Type B pancreatic cell (in vitro differentiated cells): ENCODE measurements around the gene NAA15. TPM values are rescaled to one million over a fixed set of nuclear protein-coding genes. Genes with fewer than 3 reads are reported as not detected.
"Not testable (repeated sequence)": the region's sequence is repeated elsewhere in the genome, so short reads cannot be mapped to it uniquely, and the experiment has no call there.

Experiments
- DNase-seq: peaks from one replicate; pipeline ENCODE4 v3.0.0; 2021; ENCODE audit warnings: mixed read lengths; ENCODE audit not compliant: unreplicated experiment; ENCODE audit errors: extremely low spot score
- H3K27ac Mint-ChIP-seq: 2 replicates; pipeline ENCODE4 v1.8.0; 2021; ENCODE audit warnings: mild to moderate bottlenecking, mixed read lengths
- H3K27me3 Mint-ChIP-seq: 2 replicates; pipeline ENCODE4 v1.8.0; 2021; ENCODE audit warnings: mixed read lengths
- H3K36me3 Mint-ChIP-seq: 2 replicates; pipeline ENCODE4 v1.8.0; 2021; ENCODE audit warnings: mixed read lengths
- H3K4me1 Mint-ChIP-seq: one replicate; pipeline ENCODE4 v1.8.0; 2021; ENCODE audit warnings: mixed read lengths; ENCODE audit not compliant: unreplicated experiment
- H3K4me3 Mint-ChIP-seq: 2 replicates; pipeline ENCODE4 v1.8.0; 2021; ENCODE audit warnings: mild to moderate bottlenecking, mixed read lengths
- H3K9me3 Mint-ChIP-seq: 2 replicates; pipeline ENCODE4 v1.8.0; 2021; ENCODE audit warnings: mixed read lengths
- total RNA-seq: library from RNA; stranded (reverse); gene quantifications from 2 replicates; pipeline ENCODE4 v1.2.1, GENCODE V29; 2021; ENCODE audit warnings: low replicate concordance
- TF ChIP-seq, protein P1 (sequence below): fragments of 200-600 bp; sonication (generic); conservative IDR thresholded peaks from 2 replicates; pipeline ENCODE4 v1.5.0; 2021; ENCODE audit warnings: antibody characterized with exemption, mild to moderate bottlenecking

NAA15 gene
- total RNA-seq, 1 donor from 2014 or later, result 61.2 TPM

DNA sequence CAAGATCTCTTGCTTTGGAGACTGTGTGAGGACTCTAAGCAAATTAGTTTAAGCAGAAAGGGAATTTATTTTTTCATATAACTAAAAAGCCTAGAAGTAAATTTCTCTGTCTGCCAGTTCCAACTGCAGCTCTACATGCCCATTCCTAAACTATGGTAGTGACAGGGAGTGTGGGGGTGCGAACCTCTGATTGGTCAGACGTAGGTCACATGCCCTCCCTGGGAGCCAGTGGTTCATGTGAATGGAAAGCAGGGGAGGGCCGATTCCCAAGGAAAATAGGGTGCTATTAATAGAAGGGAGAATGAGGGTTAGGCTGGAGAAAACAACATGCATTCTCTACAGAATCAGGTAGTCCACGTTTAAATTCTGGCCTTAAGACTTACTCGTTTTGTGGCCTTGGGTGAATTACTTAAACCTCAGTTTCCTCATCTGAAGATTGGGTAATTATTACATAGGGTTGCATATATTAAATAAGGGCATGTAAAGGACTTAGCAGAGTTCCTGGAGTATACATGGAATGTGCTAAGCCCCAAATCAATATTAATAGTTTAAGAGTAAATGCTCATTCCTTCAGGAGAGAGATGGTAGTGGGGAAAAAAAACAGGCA is 159.8 kb downstream of the NAA15 start:
- DNase-seq, result no peak
- Mint-ChIP-seq H3K27ac (no peak overlapping the region), H3K9me3 (no peaks in the 10 kb centered on the region), H3K27me3 (no peaks in the 10 kb centered on the region), H3K4me1 (peaks cover 26% of the 10 kb centered on the region), H3K4me3 (no peak overlapping the region), H3K36me3 (peaks cover 9% of the 10 kb centered on the region)
- TF ChIP-seq, protein P1, sequence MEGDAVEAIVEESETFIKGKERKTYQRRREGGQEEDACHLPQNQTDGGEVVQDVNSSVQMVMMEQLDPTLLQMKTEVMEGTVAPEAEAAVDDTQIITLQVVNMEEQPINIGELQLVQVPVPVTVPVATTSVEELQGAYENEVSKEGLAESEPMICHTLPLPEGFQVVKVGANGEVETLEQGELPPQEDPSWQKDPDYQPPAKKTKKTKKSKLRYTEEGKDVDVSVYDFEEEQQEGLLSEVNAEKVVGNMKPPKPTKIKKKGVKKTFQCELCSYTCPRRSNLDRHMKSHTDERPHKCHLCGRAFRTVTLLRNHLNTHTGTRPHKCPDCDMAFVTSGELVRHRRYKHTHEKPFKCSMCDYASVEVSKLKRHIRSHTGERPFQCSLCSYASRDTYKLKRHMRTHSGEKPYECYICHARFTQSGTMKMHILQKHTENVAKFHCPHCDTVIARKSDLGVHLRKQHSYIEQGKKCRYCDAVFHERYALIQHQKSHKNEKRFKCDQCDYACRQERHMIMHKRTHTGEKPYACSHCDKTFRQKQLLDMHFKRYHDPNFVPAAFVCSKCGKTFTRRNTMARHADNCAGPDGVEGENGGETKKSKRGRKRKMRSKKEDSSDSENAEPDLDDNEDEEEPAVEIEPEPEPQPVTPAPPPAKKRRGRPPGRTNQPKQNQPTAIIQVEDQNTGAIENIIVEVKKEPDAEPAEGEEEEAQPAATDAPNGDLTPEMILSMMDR, result no peak

DNA sequence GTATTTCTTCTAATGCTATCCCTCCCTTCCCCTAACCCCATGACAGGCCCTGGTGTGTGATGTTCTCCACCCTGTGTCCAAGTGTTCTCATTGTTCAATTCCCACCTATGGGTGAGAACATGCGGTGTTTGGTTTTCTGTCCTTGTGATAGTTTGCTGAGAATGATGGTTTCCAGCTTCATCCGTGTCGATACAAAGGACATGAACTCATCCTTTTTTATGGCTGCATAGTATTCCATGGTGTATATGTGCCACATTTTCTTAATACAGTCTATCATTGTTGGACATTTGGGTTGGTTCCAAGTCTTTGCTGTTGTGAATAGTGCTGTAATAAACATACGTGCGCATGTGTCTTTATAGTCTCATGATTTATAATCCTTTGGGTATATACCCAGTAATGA is 163.2 kb downstream of the NAA15 start:
- H3K4me3 Mint-ChIP-seq, H3K4me1 Mint-ChIP-seq, DNase-seq, H3K27ac Mint-ChIP-seq, H3K9me3 Mint-ChIP-seq, H3K27me3 Mint-ChIP-seq: not testable (repeated sequence)
- H3K36me3 Mint-ChIP-seq, result peaks cover 14% of the 10 kb centered on the region

DNA sequence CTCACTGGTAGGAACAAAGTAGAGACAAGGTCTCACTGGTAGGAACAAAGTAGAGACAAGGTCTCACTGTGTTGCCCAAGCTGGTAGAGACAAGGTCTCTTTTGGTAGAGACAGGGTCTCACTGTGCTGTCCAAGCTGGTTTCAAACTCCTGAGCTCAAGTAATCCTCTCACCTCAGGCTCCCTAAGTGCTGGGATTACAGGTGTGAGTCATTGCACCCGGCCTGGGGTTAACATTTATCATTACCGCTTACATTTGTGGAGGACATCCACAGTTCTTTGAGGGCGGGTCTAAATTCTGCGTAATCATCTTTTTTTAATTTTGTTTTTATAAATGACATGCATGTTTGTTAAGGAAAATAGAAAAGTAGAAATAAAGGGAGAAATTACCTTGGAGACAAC is 164.6 kb downstream of the NAA15 start:
- peaks cover 14% of the 10 kb centered on the region for H3K36me3 Mint-ChIP-seq
- H3K9me3 Mint-ChIP-seq, result no peaks in the 10 kb centered on the region
- H3K27me3 Mint-ChIP-seq, result no peaks in the 10 kb centered on the region
- no peak overlapping the region for H3K4me3 Mint-ChIP-seq
- TF ChIP-seq, protein P1, result no peak
- no peak overlapping the region for H3K27ac Mint-ChIP-seq
- DNase-seq, result no peak
- no peaks in the 10 kb centered on the region for H3K4me1 Mint-ChIP-seq

DNA sequence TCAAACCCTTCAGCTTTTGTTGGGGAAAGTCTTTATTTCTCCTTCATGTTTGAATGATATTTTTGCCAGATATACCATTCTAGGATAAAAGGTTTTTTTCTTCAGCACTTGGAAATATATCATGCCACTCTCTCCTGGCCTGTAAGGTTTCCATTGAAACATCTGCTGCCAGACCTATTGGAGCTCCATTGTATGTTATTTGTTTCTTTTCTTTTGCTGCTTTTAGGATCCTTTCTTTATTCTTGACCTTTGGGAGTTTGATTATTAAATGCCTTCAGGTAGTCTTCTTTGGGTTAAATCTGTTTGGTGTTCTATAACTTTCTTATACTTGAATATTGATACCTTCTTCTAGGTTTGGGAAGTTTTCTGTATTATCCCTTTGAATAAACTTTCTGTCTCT is 167.5 kb downstream of the NAA15 start:
- H3K4me3 Mint-ChIP-seq, H3K27me3 Mint-ChIP-seq, H3K4me1 Mint-ChIP-seq, H3K27ac Mint-ChIP-seq, H3K9me3 Mint-ChIP-seq, DNase-seq: not testable (repeated sequence)
- peaks cover 33% of the 10 kb centered on the region for H3K36me3 Mint-ChIP-seq

DNA sequence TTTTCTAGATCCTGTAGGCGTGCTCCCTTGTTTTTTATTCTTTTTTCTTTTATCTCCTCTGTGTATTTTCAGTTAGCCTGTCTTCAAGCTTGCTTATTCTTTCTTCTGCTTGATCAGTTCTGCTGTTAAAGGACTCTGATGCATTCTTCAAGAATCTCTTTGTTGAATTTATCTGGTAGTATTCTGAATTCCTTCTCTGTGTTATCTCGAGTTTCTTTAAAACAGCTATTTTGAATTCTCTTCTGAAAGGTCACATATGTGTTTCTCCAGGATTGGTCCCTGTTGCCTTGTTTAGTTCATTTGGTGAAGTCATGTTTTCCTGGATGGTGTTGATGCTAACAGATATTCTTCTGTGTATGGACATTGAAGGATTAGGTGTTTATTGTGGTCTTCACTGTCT is 167.9 kb downstream of the NAA15 start:
- TF ChIP-seq, protein P1, result no peak
- no peak overlapping the region for H3K27ac Mint-ChIP-seq
- no peak for DNase-seq

More for the DNA sequence above, 167.9 kb downstream of the NAA15 start:
- Mint-ChIP-seq H3K36me3 (peaks cover 33% of the 10 kb centered on the region), H3K27me3 (no peaks in the 10 kb centered on the region), H3K4me1 (no peaks in the 10 kb centered on the region), H3K9me3 (no peaks in the 10 kb centered on the region), H3K4me3 (no peak overlapping the region)

Other genes starting within 250 kb of the NAA15 start
- gene ELF2, start 124.3 kb upstream of the NAA15 start, total RNA-seq, result 41.8 and 42.1 TPM in 2 replicates
- 1.3 and 1.7 TPM in 2 replicates for gene MGARP, start 21.3 kb upstream of the NAA15 start, total RNA-seq
- 47.2 and 56.1 TPM in 2 replicates for gene NDUFC1, start 972 bp downstream of the NAA15 start, total RNA-seq
- gene RAB33B, start 152.6 kb downstream of the NAA15 start, total RNA-seq, result 7.8 and 9.0 TPM in 2 replicates